Effector CD8-positive, alpha-beta T cell (primary cell): ENCODE measurements around the gene PKHD1.

Experiments
- DNase-seq: peaks from one replicate; lab custom pipeline; 2025; lab: John Stamatoyannopoulos, UW

The PKHD1 gene

GRCh38 chr6:51616243-51616642, 471.2 kb downstream of the PKHD1 start:
- DNase-seq: no peak

DNA sequence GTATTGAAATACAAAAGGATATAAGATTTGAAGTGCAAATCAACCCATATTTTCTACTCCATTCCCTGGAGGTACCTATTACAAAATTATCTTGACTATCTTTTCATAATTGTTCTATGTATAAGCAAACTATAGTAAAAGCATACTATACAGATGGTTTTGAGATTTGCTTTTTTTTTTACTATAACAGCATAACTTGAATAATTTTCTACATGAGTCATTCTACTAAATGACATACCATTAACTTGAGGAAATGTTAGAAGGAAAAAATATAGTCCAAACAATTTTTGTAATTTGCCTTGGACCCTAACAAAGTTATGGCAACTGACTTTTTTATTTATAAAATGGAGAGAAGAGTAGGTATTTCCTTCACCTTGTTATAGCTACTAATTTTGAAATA, 472.7 kb downstream of the PKHD1 start:
- DNase-seq: no peak

- no peak for DNase-seq
These were observed 473.9 kb downstream of the PKHD1 start for GRCh38 chr6:51613558-51613957.

GRCh38 chr6:51608932-51609331, 478.5 kb downstream of the PKHD1 start:
- DNase-seq: no peak

GRCh38 chr6:51608383-51608782, 479.0 kb downstream of the PKHD1 start:
- no peak for DNase-seq

- no peak for DNase-seq
These were observed 486.9 kb downstream of the PKHD1 start for GRCh38 chr6:51600514-51600913.

- no peak for DNase-seq
These were observed 489.2 kb downstream of the PKHD1 start for GRCh38 chr6:51598171-51598570.

GRCh38 chr6:51594981-51595380, 492.4 kb downstream of the PKHD1 start:
- no peak for DNase-seq

DNA sequence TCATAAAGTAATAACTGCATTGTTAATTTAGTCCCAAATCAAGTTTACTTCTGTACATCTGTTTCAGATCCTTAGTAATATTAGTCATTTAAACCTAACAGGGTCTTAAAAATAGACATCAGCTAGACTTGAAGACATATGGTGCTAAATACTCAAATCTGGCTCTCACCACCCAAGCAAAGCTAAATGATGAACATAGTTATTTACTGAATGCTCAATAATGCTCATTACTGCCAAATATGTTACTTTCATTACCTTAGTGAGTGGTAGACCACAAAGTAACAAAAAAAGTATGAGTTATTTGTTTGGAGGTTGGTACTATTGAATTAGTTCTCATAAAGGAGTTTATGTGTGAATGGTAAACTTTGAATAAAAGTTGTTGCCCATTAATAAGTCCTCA, 502.1 kb downstream of the PKHD1 start:
- no peak for DNase-seq

GRCh38 chr6:51584163-51584562, 503.2 kb downstream of the PKHD1 start:
- no peak for DNase-seq

- DNase-seq: no peak
These were observed 508.4 kb downstream of the PKHD1 start for GRCh38 chr6:51578994-51579393.

DNA sequence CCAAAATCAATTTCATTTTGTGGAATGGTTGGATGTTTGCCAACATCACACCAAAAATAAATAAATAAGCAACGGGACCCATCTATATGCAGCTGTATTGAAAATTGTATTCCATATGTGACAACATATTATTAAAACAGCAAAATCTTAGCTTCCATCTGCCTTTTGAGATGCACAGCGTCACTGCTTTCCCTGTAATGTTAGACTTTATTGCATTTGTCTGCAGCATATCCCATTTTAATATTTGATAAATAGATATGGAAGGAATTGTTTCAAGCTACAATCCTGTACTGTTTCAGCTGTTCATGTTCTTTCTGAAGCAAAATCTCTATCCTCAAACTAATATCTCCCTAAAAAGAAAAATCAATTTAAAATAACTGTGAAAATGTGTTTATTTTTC, 509.1 kb downstream of the PKHD1 start:
- no peak for DNase-seq

DNA sequence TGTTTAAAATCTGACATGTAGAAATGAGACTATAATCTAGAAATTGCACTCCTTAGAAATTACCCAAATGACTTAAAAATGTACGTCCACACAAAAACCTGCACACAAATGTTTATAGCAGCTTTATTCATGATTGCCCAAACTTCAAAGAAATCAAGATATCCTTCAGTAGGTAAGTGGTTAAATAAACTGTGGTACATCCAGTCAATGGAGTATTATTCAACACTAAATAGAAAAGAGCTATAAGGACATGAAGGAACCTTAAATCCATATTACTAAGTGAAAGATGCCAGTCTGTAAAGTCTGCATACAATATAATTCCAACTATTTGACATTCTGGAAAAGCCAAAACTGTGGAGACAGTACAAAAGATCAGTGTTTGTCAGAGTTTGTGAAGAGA, 513.4 kb downstream of the PKHD1 start:
- no peak for DNase-seq

- DNase-seq: no peak
These were observed 516.2 kb downstream of the PKHD1 start for GRCh38 chr6:51571168-51571567.

- no peak for DNase-seq
These were observed 517.1 kb downstream of the PKHD1 start for GRCh38 chr6:51570168-51570921.

- no peak for DNase-seq
These were observed 517.8 kb downstream of the PKHD1 start for GRCh38 chr6:51569594-51569993.

DNA sequence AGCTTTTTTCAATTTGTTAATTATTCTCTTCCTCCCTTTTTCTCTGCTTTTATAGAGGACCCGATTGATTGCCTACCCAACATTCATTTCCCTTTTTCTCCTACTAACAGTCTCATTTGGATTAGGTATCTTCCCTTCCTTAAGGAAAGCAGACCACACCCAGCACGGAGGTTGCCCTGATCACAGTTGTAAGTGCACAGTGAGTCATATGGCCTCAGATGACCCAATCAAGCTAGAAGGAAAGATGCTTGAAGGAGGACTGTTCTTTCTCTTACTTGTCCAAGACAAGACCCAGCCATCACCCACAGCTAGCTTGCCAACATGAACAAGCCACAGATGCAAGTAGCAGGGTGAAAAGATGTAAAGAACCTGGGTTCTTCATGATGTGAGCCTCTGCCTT, 518.6 kb downstream of the PKHD1 start:
- no peak for DNase-seq

DNA sequence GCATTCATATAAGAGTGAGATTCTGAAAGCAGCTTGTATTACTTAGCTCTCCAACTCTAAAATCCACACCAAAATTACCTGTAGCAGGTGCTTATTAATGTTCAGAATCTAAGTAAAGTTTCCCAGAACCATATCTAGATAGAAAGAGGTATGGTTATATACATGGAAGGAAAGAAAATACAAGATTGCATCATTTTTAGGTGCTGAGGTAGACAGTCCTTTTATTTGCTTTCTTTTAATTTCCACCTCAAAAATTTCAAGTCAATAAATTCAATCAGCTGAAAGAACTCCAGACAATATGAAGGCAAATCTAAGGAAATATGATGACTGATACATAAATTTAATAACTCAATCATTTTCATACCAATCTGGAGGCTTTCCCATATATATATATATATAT, 521.9 kb downstream of the PKHD1 start:
- DNase-seq: no peak
